Measurements from ENCODE around the gene CLTC. TPM values are rescaled to one million over a fixed set of nuclear protein-coding genes. Genes with fewer than 3 reads are reported as not detected.

The CLTC gene
- total RNA-seq, 2 donors from 2014 or later, result 179 to 220 TPM

DNA sequence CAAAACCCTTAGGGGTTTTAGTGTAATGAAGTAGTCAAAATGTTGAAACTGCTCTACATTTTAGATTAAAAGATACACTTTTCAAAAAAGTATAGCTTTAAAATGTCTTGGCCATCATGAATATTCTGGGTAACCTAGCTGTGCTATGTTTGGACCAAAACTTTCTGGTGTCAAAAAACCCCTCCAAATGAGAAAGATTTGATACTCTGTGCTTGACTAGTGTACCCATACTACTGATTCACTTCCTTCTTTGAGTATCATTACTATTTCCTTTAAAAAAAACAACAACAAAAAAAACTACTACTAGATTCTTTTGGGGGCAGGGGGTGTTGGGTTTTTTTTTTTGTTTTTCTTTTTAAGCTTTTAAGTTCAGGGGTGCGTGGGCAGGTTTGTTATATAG is 50.2 kb downstream of the CLTC start:
- ATAC-seq (no peak), DNase-seq (no peak)
- intact Hi-C loops (cut with DNase I), result no loop called here

DNA sequence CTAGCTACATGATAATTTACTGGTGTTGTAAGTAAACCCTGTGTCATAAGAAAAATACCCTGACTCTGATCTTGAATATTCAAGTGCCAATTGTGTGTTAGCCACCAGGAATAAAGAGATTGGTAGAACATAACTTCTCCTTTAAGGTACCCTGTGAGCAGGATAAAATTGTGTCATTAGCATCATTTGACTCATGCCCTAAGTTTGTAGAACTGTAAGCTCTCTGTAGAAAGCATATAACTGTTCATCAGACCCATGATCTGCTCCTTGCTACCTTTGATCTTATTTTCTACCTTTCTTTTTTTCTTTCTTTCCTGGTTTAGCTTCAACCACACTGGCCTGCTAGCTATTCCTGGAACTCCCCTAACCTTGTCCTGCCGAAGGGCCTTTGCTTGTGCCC is 51.7 kb downstream of the CLTC start:
- no peak for DNase-seq
- intact Hi-C loops (cut with DNase I), result no loop called here
- ATAC-seq, result no peak

DNA sequence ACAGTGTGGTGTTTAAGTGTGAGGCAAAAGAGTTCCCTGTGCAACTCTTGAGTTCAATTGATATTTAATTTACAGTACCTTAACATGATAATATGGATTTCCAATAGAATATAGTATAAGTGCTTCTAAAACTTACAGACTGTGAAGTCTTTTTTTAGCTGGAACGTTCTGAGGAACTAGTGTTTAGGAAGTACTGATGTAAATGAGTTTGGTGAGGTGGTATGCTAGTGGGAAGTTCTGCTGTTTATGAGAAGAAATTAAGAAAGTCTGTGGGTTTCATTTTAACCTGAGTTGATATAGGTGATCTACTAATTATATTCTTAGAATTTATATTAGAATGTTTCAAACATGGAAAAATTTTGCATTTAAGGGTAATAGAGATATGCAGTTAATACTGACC is 55.5 kb downstream of the CLTC start:
- ATAC-seq (no peak), DNase-seq (no peak)
- intact Hi-C loops (cut with DNase I), result no loop called here

DNA sequence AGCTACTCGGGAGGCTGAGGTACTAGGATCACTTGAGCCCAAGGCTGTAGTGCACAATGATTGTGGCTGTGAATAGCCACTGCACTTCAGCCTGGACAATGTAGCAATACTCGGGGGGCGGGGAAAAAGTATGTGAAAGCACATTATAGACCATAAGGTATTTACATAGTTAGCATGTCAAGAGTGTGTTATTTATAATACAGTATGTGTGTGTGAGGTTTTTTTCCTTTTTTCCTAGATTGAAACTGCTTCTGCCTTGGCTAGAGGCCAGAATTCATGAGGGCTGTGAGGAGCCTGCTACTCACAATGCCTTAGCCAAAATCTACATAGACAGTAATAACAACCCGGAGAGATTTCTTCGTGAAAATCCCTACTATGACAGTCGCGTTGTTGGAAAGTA is 57.0 kb downstream of the CLTC start:
- intact Hi-C loops (cut with DNase I), result no loop called here
- DNase-seq (no peak), ATAC-seq (no peak)

DNA sequence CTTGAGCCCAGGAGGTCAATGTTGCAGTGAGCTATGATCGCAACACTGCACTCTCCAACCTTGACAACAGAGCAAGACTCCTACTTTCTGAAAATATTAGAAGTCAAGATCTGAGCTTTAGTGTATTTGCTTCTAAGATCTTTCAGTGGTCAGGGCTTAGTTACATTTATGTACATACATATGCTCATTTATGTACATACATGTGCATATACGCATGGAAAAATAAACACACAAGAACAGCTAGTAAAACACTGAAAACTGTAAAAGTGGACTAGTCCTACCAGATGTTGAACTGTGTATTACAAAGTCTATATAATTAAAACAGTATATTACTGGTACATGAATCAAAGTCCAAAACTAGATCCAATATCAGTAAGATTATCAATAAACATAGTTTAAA is 59.2 kb downstream of the CLTC start:
- DNase-seq (no peak), ATAC-seq (no peak)
- intact Hi-C loops (cut with DNase I), result no loop called here

DNA sequence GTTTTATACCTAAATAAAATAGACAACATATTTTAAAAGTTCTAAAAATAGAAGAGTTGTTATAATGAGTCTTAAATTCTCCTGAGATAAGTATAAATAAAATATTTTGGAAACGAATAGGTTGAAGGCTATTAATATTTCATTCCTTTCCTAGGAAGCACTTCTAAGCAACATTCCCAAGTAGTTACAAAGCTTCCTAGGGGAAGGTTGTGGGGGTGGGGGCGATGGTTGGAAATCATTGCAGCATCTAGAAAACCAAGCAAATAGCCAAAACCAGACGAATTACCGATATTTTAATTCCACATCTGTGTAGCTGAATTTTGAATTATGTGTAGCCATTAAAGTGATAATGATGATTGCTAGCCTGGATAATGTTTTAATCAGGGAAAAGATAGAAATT is 60.6 kb downstream of the CLTC start:
- no peak for DNase-seq
- no peak for ATAC-seq
- intact Hi-C loops (cut with DNase I), result no loop called here

DNA sequence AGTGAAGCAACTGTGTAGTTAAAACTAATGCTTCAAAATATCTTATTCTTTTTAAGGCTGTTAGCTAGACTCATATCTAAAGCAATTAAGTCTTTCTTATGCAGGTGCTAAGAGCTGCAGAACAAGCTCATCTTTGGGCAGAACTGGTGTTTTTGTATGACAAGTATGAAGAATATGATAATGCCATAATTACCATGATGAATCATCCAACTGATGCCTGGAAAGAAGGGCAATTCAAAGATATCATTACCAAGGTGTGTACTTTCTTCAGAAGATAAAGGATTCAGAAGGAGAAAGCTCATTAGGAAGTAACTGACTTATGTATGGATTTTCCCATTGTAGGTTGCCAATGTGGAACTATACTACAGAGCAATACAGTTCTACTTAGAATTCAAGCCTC is 63.6 kb downstream of the CLTC start:
- ATAC-seq (no peak), DNase-seq (no peak)
- intact Hi-C loops (cut with DNase I), result no loop called here

DNA sequence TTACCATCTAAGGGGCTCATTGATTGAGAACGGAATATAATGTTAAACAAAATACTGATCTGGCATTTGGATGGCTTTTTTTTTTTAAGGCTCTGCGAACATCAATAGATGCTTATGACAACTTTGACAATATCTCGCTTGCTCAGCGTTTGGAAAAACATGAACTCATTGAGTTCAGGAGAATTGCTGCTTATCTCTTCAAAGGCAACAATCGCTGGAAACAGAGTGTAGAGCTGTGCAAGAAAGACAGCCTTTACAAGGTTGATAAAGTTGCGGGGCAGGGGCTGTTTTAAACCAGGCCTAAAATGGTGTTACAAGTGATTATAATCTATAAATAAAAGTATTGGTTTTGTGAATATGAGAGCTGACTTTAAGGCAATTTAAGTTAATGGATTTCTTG is 65.3 kb downstream of the CLTC start:
- no peak for ATAC-seq

DNA sequence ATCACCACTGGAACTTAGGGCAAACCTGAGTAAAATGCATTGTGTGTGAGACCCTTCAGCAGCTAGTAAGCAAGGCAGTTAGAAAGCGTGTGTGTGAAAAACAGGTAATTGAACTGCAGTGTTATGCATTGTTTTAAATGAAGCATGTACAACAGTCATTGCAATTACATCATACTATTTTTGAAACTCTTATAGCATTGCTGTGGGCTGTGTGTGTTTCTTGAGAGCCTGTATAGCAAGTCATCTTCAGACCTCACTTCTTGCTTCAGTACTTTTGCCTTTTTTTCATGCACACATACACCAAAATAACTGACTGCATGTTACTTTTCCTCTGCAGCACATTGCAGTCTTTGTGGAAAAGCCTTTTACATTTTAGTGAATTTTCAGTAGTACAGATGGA is 68.3 kb downstream of the CLTC start:
- DNase-seq (no peak), ATAC-seq (no peak)
- intact Hi-C loops (cut with DNase I), result no loop called here

More for the DNA sequence above, 65.3 kb downstream of the CLTC start:
- DNase-seq, result no peak
- intact Hi-C loops (cut with DNase I), result no loop called here

DNA sequence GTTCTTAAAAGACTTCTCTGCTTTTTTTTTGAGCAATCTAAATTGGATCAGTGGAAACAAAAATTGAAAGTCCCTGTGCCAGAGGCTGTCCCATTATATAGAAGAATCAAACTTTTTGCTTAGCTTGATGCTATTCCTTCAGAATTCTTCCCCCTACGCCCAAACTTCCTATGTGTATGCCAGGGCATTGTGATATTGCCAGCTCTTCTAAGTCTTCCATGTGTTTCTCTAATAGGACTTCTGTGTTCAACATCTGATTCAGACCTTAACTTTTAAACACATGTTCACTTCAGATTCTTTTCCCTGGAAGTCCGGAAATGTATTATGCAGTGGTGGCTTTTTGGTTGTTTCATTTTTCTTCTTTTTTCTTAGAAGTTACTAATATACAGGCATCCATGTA is 68.8 kb downstream of the CLTC start:
- intact Hi-C loops (cut with DNase I), result no loop called here
- ATAC-seq (no peak), DNase-seq (no peak)

DNA sequence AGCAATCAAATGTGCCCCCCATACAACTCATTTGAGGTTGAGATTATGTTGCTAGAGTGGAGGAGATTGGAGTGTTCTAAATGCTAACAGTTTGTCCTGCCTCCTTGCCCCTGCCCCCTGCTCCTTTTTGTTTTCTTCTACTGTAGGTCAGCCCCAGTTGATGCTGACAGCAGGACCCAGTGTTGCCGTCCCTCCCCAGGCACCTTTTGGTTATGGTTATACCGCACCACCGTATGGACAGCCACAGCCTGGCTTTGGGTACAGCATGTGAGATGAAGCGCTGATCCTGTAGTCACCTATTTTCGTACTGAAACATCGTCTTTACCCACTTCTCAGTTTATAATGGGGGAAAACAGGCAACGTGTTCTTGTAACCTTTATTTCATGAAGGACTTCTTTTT is 73.9 kb downstream of the CLTC start:
- intact Hi-C loops (cut with DNase I), result no loop called here
- no peak for DNase-seq
- ATAC-seq, result no peak

DNA sequence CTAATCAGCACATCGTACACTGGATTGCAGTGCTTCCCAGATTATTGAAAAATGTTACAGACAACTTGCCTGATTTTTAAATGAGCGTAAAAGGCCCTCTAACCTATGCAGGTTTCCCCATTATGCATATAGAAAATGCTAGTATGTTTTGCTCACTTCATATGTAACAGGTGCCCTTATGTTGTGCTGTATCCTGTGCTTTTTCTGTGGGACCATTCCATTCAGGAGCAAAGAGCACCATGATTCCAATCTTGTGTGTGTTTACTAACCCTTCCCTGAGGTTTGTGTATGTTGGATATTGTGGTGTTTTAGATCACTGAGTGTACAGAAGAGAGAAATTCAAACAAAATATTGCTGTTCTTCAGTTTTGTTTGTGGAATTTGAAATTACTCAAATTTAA is 74.6 kb downstream of the CLTC start:
- no peak for ATAC-seq
- intact Hi-C loops (cut with DNase I), result no loop called here

DNA sequence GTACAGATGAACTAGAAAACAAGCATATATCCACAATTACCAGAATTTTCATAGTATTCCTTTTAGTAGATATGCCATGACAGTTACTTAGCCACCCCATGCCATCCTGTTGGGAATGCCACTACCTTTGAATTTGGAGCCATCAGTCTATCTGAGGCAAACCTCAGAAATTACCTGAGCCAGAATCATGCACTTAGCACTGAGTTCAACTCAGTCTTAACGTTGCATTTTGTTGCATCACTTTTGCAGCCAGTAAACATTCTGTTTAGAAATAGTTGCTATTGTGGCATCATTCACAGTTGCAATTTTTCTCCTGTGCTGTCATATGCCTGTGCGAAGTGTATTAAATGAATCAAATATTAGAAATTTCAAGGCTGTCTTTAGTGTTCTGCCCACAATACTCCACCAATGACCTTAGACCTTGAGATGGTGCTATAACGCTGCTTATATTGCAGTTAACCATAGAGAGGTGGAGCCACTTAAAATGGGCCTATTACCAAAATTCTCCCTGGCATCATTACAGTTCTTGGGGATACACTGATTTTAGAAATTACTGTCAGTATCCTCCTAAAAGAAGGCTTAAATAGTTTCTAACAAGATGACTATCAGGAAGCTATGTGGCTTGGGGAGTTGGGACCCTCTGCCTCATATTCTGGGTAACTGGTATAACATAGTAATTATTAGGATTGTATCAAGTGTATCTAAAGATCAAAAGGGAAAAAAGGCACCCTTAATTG is 76.4 kb downstream of the CLTC start:
- DNase-seq (no peak), ATAC-seq (no peak)
- intact Hi-C loops (cut with DNase I), result no loop called here

More for the DNA sequence above, 74.6 kb downstream of the CLTC start:
- no peak for DNase-seq

DNA sequence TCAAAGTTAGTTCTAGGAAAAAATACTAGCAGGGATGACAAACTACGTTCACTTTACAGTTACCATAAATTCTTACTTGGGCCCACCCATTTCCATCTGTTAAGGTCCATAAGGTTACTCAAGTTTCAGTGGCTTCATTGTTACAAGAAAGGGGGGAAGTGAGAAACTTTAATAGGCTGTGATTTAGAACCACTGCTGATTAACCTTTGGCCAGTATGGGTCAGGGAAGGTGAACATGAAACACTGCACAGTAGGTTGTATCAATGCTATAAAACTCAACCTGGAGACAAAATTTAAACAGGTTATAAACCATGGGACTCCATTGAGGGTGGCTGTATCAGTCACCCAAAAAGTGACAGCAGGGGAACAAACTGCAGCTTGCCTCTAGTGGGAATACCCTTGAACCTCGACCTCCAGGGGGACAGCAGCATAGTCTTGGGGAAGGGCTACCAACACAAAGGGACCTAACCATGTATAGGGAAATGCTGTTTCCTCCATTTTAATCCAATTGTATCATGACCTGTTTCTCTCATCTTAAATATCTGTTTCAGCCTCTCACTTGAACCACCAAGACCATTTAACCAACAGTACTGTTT is 77.1 kb downstream of the CLTC start:
- no peak for ATAC-seq
- intact Hi-C loops (cut with DNase I), result no loop called here
- DNase-seq, result no peak

DNA sequence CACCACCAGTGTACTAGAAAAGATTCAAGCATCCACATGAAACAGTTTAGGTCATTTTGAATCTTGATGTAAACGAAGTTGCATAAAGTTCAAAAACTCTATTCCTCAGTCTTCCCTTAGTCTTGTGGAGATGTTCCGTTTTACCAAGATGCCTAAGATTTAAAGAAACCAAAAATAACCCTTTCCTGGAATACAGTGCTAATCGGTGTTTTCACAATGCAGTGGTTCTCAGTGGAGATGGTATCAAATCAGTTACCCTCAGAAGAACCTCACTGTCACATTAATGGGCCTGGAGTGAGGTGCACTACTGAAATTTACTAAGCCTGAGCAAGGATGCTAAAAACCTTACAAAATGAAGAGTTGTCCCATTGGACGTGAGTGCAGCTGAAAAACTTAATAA is 78.4 kb downstream of the CLTC start:
- DNase-seq (no peak), ATAC-seq (no peak)
- intact Hi-C loops (cut with DNase I), result no loop called here

DNA sequence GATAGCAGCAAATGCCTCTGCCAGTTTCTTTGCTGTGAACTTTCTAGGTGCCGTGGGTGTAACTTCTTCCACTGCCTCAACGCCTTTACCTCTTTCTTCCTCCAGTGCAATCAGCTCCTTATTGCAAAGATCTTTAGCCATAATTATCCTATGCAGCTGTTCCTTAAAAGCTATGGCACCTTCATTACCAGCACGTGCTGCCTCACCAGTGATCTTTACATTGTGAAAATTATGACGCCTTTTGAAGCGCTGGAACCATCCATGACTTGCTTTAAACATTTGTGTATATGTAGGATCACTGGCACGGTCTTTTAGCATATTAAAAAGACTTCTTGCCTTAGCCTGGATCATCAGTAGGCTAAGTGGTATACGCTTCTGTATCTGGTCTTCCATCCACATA is 79.5 kb downstream of the CLTC start:
- intact Hi-C loops (cut with DNase I), result no loop called here
- no peak for DNase-seq
- no peak for ATAC-seq

DNA sequence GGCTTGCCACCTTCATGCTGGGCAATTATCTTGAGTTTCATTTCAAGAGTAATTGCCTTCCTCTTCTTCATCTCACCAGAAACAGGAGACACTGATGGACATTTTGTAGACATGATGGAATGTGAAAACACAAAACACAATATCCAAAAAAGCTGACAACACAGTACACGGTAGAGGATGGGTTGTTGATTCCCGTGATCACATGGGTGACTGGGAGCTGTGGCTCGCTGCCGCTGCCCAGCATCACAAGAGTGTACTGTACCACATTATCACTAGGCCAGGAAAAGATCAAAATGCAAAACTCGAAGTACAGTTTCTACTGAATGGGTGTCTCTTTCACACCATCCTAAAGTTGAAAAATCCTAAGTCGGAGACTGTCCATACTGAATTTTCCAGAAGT is 80.1 kb downstream of the CLTC start:
- ATAC-seq (no peak), DNase-seq (no peak)
- intact Hi-C loops (cut with DNase I), result no loop called here

DNA sequence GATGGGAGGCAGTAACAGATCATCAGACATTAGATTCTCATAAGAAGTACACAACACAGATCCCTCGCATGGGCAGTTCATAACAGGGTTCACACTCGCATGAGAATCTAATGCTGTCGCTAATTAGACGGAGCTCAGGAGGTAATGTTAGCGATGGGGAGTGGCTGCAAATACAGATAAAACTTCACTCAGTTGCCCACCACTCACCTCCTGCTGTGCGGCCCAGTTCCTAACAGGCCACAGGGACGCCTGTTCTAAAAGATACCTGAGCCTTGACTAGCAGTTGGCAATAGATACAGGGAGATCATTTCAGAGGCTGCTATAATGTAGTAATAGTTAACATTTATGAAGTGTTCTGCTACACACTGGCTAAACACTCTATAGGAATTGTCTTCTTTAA is 82.6 kb downstream of the CLTC start:
- DNase-seq (no peak), ATAC-seq (no peak)
- intact Hi-C loops (cut with DNase I), result no loop called here

DNA sequence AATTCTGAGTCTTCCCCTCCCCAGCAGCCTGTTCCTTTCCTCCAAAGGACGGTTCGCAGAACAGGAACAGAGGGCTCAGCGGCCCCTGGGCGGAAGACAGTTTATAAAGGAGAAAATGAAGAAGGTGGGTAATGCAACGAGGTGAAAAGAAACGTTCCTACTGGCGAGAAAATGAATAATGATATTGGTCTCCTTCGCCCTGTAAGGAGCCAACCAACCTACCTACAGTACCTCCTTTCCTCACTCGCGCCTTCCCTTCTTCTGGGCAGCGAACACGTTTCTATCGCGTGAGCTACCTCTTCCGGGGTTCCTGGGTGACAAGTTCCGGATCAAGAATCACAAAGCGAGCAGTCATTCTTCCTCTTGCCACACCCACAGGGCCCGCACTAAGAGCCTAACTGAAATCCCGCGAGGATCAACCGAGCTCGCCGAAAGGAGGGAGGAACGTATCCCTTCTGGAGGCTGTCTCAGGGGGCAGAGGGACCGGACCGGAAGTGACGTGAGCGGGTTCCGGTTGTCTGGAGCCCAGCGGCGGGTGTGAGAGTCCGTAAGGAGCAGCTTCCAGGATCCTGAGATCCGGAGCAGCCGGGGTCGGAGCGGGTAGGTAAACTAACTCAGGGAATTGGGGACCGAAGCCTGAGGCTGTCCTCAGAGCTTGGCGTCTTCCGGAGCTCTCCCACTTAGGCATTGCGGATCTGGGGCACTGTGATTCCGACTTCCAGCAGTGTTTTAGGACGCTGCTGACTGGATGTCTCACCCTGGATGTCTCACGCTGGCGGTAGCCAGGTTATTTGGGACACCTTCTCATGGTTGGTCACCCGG is 87.7 kb downstream of the CLTC start, which contains the start of the genes PTRH2 and VMP1:
PTRH2 (minus strand) TSS at position 282 of the 822 bp plus-strand sequence. CDS start 9,452 bp downstream, outside the sequence.
VMP1 (plus strand) TSS at position 506 of the 822 bp plus-strand sequence. CDS start 23,793 bp downstream, outside the sequence.
- intact Hi-C loops (cut with DNase I), result no loop called here
- DNase-seq (peak; percentile 98), ATAC-seq (peak; percentile 99)

DNA sequence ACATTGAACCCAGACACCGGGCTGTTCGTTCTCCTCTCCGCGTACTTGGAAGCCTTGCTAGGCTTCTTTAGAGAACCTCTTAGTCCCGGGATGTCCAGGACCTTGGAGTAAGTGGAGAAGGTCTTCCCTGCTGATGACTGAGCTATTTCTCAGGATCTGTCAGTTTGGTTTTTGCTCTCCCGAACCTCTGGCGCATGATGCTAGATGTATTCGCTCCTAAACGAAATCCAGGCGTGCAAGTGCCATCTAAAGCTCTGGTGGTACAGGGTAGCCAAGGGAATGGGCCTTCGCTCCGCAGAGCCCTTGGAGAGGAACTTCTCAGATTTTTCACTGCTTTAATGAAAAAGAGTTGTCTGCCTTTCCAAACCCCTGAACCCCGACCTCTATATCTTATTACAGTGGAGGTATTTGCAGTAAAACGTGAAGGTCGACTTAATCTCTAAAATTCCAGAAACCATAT is 88.3 kb downstream of the CLTC start:
- intact Hi-C loops (cut with DNase I), result no loop called here
- DNase-seq (no peak), ATAC-seq (peak in 1 of 2 donors; percentile 2)
